NCI-H524 treated with DMSO at 0.1 percent for 48 hours (cell line): ENCODE measurements around the gene NR2F1-AS1.
"Not testable (repeated sequence)": the region's sequence is repeated elsewhere in the genome, so short reads cannot be mapped to it uniquely, and the experiment has no call there.

Source experiments
- DNase-seq: peaks from one replicate; lab custom pipeline; 2025; lab: John Stamatoyannopoulos, UW

NR2F1-AS1 gene

DNA sequence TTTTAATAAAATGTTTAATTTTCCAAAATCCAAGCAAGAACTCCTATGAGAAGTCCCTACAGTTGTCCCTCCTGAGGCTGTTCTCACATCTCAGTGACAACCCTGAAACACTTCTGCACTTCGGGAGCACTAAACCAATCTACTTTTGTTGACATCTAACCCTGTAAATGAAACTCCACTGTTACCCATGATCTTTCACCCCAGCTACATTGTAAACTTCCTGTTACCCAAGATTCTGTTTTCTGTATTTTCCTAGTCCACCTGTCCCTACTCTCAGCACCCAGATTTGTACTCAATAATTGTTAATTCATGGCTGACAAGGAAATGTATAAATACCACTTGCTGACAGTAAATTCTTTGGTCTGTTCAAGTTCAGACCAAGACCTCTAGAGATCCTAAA, 153.7 kb downstream of the NR2F1-AS1 start:
- DNase-seq: no peak

GRCh38 chr5:93425096-93425495, 155.9 kb downstream of the NR2F1-AS1 start:
- no peak for DNase-seq

DNA sequence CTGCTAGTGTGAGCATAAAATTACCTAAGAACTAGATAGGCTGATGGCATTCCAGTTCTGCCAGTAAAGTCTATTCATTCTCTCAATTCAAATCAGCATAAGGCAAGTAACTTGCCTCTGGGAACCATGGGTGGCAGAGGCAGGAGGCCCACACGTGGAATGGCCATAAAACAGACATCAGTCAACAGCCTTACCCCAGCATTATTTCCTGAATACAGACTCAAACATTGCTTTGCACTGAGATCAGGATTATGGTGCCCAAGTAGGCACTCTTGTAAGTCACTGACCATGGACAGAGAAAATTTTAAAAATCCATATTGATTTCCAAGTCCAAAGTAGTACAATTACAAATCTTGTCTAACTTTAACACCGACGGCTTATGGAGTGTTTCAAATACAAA, 157.7 kb downstream of the NR2F1-AS1 start:
- no peak for DNase-seq

DNA sequence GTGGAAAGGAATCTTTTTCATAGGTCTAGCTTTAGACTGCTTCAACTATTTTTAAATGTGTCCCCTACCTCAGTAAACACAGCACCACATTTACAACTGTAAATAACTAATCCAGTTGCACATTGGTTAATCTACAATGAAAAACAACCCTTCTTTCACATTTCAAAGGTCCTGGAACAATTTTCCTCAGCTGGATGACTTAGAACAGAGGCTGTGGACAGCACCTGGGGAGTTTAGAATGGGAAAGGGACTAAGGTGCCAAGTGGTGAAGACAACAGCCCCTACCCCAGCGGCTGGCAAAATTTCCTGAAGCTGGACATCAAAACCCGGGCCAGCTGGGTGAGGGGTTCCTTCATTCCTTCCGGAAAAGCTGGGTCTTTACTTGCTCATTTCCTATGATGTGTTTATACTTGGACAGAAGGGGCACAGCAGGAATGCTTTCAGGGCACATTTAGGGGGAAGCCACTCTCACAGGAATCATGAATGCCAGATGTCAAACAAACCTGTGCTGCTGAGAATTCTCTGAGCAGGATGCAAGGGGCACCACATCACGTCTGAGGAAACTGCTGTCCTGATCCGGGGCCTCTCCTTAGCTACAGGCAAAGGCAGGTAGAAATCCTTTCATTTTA, 158.3 kb downstream of the NR2F1-AS1 start:
- DNase-seq: peak; percentile 45

DNA sequence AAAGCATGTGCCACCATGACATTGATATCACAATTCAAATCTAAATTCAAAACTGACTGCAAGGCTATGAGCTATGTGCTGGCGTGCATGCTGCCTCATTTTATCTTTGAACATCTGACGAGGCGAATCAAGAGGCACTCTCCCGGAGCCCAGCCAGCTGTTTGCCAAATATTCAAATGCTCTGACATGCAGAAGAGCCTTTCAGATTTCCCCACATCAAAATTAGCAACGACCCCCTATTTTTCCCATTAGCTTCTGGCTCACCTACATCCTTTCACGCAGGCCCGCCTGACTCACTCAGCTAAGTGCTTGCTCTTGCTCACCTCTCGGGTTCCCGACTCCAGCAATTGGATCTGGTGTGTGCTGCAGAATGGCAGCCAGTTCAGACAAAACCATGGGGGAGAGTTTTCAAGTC, 159.0 kb downstream of the NR2F1-AS1 start:
- DNase-seq: no peak

GRCh38 chr5:93421468-93421867, 159.6 kb downstream of the NR2F1-AS1 start:
- DNase-seq: no peak

DNA sequence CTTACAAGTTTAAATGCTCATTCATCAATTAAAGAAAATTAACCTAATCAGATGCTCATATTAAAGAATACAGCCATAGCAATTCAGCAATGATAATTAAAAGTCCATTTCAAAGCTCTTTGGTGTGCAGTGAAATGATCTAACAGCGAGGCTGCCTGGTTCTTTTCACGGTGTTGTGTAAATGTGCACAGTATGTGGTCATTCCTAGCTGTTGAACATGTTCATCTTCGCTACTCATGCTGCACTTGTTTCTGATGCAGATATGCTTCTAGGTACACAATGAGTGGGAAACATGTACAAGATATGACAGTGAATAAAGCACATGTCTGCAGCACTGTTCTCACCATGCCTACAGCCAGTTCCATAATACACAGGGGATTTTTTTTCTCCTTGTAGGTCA, 163.5 kb downstream of the NR2F1-AS1 start:
- DNase-seq: no peak

GRCh38 chr5:93415819-93416218, 165.2 kb downstream of the NR2F1-AS1 start:
- no peak for DNase-seq

- DNase-seq: no peak
Measured at GRCh38 chr5:93411716-93412115, 169.3 kb downstream of the NR2F1-AS1 start.

DNA sequence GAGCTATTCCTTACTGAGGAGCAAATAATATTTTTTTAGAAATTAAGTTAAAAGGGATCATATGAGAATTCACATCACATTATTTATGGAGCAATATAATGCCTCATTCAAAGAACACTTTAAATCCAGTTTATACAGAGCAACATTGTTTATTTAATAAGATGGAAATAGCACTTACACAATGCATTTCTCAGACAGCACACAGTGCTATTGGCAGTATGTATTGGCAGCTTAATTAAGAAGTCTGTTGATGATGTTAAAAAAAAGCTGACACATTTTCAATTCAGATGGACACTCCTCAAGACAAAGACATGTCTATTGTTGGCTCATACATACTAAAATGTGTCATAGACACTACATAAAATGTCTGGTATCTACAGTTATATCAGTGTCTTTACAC, 171.3 kb downstream of the NR2F1-AS1 start:
- DNase-seq: no peak

DNA sequence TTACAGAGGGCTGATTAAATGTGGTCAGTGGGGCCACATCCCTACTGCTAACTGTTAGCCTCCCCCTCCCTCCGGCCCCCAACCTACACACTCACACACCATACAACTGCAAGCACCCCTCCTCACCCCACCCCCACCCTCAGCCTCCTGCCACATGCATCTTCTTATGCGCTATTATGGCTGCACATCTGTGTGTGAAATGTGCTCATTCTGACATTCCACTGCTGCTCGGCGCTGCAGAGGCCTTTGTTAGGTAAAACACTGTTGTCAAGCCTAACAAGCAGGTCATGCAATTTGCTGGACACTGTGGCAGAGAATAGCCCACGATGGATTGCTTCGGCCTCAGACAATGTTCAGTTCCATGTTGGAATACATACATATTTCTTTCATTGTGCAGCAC, 173.6 kb downstream of the NR2F1-AS1 start:
- DNase-seq: no peak

DNA sequence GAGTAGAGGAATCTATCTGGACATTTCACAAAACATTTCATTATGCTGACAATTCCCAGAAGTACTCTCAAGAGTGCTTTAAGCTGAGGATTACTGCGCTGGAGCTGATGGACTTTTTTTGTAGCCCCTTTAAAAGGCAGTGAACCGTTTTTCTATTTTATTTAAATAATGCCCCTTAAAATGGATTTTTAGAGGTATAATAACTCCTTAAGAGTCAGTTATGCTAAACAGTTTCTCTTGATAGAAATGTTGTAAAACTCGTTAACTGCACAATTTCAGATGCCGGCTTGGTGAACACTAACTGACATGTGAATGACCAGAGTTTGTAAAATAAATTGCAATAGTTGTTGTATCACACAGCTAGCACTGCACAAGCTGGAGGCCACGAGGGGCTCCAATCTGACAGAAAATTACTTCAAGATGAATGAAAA, 174.0 kb downstream of the NR2F1-AS1 start:
- DNase-seq: peak; percentile 31

DNA sequence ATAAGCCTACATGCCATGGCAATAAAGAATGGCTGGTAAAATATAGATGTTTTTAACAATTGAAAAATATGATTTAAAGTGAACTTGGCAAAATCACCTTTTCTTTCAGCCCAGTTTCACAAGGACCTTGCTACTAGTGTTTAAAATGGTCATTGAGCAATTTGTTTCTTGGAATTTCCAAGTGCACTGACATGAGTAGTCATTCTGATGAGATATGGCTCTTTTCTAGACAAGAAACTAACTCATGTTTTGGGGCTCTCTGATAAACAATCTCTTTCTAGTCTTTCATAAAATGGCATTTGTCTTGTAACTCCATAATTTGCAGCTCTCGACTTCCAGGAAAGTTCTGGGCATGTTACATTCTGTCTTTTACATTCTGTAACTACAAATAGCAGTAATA, 176.8 kb downstream of the NR2F1-AS1 start:
- no peak for DNase-seq

DNA sequence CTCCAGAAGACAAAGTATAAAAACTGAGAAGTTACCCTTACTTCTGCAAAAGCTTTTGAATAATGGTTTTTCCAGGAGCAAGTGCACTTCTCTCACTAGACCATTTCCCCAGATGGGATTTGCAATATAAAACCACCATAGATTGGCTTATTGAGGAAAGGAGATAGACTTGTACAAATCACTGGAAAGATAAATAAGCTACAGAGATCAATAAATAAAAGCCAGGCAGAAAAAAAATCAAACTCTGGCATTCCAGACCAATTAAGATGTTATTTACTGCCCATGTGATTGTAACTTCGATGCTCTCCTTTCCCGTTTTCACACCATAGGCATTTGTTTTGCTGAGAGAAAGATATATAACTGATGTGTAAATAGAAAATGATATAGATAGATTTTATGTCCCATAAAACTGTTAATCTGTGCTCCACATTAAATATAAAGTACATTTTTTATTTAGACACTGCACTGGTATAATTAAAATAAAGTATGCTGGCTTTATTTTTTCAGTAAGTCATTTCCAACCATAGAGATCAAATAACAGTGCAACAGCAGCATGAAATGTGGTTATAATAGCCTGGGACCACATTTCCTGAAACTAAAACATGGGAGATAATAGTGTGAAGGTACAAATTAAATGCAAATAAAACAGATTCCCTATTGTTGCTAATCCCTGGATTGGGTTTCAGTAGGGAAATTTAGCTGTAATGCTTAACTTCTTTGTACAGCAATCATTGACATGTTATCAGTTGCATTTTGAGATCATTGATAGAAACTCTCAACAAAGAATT, 177.7 kb downstream of the NR2F1-AS1 start:
- no peak for DNase-seq

GRCh38 chr5:93402451-93402850, 178.6 kb downstream of the NR2F1-AS1 start:
- DNase-seq: no peak

DNA sequence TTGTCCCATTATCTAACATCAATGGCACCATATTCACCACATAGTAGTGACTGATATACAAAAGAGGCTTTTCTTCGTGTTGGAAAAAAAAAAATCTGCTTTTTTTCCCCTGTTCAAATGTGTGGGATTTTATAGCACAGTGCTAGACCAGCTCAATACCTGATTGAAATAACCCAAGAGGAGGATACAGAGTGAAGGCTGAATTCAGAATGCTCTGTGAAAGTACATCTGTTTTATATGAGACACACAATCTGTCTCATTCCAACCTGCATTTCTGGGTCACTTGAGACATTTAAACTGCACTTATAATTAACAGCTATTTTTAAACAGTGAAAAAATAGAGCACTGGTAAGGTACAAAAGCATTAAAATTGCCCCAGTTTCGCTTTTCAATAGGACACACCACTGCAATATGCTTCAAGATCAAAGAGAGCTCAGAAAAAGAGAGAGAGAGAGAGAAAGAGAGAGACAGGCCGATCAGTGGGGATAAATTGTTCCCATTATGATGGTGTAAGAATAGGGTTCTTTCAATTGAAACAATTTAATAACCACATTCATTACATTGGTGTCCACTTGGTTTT, 179.3 kb downstream of the NR2F1-AS1 start:
- DNase-seq: no peak

DNA sequence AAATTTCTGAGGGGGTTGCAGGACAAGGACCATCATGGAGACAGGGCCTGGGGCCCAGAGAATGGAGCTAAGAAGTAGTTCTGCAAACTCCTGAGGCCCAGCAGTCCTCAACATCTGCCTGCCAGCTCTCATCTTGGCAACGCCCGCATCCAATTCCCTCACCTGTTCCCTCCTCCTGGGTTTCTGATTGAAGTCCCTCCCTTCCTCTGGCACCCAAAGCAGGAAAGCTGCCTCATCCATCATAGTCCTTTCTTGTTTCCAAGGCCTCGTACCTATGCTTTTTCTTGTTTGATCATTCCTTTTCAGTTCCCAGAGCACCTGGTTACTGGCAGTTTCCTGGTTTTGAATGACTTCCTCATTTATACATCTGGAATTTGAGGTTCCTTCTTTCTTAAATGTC, 181.3 kb downstream of the NR2F1-AS1 start:
- no peak for DNase-seq

DNA sequence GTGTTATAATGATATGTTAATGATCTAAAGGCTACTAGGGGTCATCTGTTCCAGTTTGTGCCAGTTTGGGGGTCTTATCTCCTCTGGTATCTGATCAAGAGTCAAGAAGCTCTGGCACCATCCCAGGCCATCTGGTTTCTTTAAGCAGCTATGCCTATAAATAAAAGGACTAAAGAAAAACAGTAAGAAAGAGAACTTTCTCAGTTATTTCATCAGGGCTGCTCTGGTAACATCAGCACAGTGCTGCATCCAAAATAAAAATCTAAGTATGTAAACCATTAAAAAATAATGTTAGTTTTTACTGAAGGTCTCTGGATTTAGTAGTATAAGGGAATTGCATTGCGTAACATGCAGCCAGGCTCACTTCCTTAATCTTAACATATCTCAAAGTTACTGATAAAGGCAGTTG, 185.0 kb downstream of the NR2F1-AS1 start:
- peak; percentile 8 for DNase-seq

- no peak for DNase-seq
Measured at GRCh38 chr5:93395010-93395409, 186.0 kb downstream of the NR2F1-AS1 start.

GRCh38 chr5:93394301-93394700, 186.7 kb downstream of the NR2F1-AS1 start:
- no peak for DNase-seq

GRCh38 chr5:93391169-93391568, 189.8 kb downstream of the NR2F1-AS1 start:
- DNase-seq: not testable (repeated sequence)

GRCh38 chr5:93385655-93386054, 195.4 kb downstream of the NR2F1-AS1 start:
- DNase-seq: peak; percentile 69

GRCh38 chr5:93384995-93385394, 196.0 kb downstream of the NR2F1-AS1 start:
- DNase-seq: no peak
